Measurements from ENCODE around the gene OR10X1. TPM values are rescaled to one million over a fixed set of nuclear protein-coding genes. Genes with fewer than 3 reads are reported as not detected.

Gene OR10X1
- total RNA-seq, 1 experiment from 2014 or later, result not detected

DNA sequence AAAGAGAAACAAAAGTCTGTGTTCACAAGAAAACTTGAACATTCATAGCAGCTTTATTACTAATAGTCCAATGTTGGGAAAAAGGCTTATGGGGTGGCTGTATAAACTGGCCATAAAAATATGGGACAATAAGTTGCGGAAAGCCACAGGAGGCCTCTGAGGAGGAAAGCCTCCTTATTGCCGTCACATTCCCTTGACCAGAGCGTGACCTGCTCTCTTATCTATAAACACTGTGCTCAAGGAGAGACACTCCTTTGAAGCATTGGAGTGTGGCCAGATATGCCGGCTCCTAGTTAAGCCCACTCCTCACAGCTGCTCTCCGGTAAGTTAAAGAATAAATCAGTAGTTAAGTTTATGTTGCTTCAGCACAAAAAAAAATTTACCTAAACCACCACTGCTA, 45.2 kb downstream of the OR10X1 start:
- no peaks in the 10 kb centered on the region for H3K4me1 ChIP-seq (ENCODE audit: insufficient read depth, low read length)
- H3K36me3 ChIP-seq (ENCODE audit: low read depth, low read length), result no peaks in the 10 kb centered on the region
- no peak overlapping the region for H3K9ac ChIP-seq (ENCODE audit: low read length)
- H4K20me1 ChIP-seq (ENCODE audit: low read length), result no peaks in the 10 kb centered on the region
- BruUV-seq (replicated peaks), result no TSS peak
- H3K27me3 ChIP-seq (ENCODE audit: low read length), result peaks cover 30% of the 10 kb centered on the region
- ChIA-PET CTCF (no interaction called here), POLR2A (ENCODE audit: unreplicated experiment) (no interaction called here)
- intact Hi-C loops (cut with micrococcal nuclease), result loop anchor here (10.0 kb wide), 1 partner anchor 540 kb away; the partner anchor contains the start of gene AIM2
- 0 out of 2 replicates have a peak, but pooled peaks cover 3% of the 10 kb centered on the region for H3K9me3 ChIP-seq (ENCODE audit: low read length)
- ATAC-seq (no peak), DNase-seq (no peak)
- no peak overlapping the region for H3K4me3 ChIP-seq (ENCODE audit: low read length)
- H3K4me2 ChIP-seq (ENCODE audit: low read length), result no peak overlapping the region
- H3K27ac ChIP-seq (ENCODE audit: low read length), result no peak overlapping the region
- no peaks in the 10 kb centered on the region for H3K9me2 ChIP-seq (replicated peaks; ENCODE audit: low read length)
- H3K79me2 ChIP-seq (ENCODE audit: low read length), result no peaks in the 10 kb centered on the region
- H2AFZ ChIP-seq (ENCODE audit: low read length), result no peak overlapping the region
- H3F3A ChIP-seq (ENCODE audit: low read length, unreplicated experiment), result no peaks in the 10 kb centered on the region
- TF ChIP-seq, protein P1, sequence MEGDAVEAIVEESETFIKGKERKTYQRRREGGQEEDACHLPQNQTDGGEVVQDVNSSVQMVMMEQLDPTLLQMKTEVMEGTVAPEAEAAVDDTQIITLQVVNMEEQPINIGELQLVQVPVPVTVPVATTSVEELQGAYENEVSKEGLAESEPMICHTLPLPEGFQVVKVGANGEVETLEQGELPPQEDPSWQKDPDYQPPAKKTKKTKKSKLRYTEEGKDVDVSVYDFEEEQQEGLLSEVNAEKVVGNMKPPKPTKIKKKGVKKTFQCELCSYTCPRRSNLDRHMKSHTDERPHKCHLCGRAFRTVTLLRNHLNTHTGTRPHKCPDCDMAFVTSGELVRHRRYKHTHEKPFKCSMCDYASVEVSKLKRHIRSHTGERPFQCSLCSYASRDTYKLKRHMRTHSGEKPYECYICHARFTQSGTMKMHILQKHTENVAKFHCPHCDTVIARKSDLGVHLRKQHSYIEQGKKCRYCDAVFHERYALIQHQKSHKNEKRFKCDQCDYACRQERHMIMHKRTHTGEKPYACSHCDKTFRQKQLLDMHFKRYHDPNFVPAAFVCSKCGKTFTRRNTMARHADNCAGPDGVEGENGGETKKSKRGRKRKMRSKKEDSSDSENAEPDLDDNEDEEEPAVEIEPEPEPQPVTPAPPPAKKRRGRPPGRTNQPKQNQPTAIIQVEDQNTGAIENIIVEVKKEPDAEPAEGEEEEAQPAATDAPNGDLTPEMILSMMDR (conservative IDR thresholded peaks at IDR 0.05; ENCODE audit: low read depth, low read length), result no peak
- TF ChIP-seq EZH2phosphoT487 (IDR thresholded peaks at IDR 0.05; ENCODE audit: borderline replicate concordance, low read length), result no peak
- no peak for TF ChIP-seq EZH2 (IDR thresholded peaks at IDR 0.05; ENCODE audit: low read length, unreplicated experiment)

Other genes with a start within 250 kb of the OR10X1 start
- not detected in 2 replicates for gene CD1B, start 248.4 kb downstream of the OR10X1 start, total RNA-seq (2014; rRNA removed)
- not detected in 2 replicates for gene CD1E, start 226.0 kb downstream of the OR10X1 start, total RNA-seq (2014; rRNA removed)
- not detected in 2 replicates for gene OR10T2, start 180.4 kb downstream of the OR10X1 start, total RNA-seq (2014; rRNA removed)
- not detected in 2 replicates for gene OR10K2, start 153.7 kb downstream of the OR10X1 start, total RNA-seq (2014; rRNA removed)
- gene OR10K1, start 118.1 kb downstream of the OR10X1 start, total RNA-seq (2014; rRNA removed), result not detected in 2 replicates
- not detected in 2 replicates for gene OR10R2, start 107.7 kb downstream of the OR10X1 start, total RNA-seq (2014; rRNA removed)
- gene OR6Y1, start 25.5 kb downstream of the OR10X1 start, total RNA-seq (2014; rRNA removed), result not detected in 2 replicates
- not detected in 2 replicates for gene OR6P1, start 9.3 kb downstream of the OR10X1 start, total RNA-seq (2014; rRNA removed)
- gene OR10Z1, start 25.4 kb upstream of the OR10X1 start, total RNA-seq (2014; rRNA removed), result not detected in 2 replicates
- not detected in 2 replicates for gene SPTA1, start 106.8 kb upstream of the OR10X1 start, total RNA-seq (2014; rRNA removed)
- gene OR6K2, start 120.8 kb upstream of the OR10X1 start, total RNA-seq (2014; rRNA removed), result not detected in 2 replicates
- gene OR6K3, start 140.8 kb upstream of the OR10X1 start, total RNA-seq (2014; rRNA removed), result not detected in 2 replicates
- gene OR6K6, start 174.8 kb upstream of the OR10X1 start, total RNA-seq (2014; rRNA removed), result not detected in 2 replicates
- gene OR6N1, start 192.3 kb upstream of the OR10X1 start, total RNA-seq (2014; rRNA removed), result not detected in 2 replicates
- not detected in 2 replicates for gene OR6N2, start 201.3 kb upstream of the OR10X1 start, total RNA-seq (2014; rRNA removed)

Data from PC-3 (cell line).